ENCODE results near the gene RAD18.

Gene RAD18

GRCh38 chr3:8891303-8891702 lies 72.0 kb downstream of the RAD18 start:
- Histone ChIP-seq H3K27me3 (ENCODE audit: control insufficient read depth, insufficient read depth, low read length) (no peaks in the 10 kb centered on the region), H3K36me3 (ENCODE audit: insufficient read depth, low read length) (peaks cover 18% of the 10 kb centered on the region)

DNA sequence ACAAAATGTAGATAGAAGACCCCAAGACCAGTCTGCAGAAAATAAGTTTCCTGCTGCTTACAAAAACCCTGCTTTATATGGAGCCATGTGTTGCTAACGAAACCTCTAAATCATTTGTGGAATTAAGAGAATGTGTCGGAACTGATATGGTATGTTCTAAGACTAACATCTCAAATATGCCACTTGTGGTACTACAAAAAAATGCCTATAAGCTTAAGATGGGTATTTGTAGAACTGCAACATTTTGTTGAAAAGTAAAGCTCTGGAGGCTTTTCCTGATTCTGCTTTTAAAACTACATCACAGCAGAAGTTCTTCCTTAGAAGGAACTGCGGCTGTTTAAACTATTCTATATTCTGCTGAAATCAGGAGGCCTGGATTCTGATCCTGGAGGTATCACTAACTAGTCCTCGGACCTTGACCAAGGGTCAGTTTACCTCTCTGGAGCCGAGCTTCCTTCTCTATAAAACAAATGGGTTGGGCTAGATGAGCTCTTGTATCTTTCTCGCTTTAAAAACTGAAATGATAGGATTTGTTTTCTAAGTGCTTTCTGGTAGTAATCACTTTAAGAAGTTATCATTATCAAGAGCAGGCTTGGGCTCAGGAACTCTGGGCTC lies 74.9 kb downstream of the RAD18 start:
- H3K9ac ChIP-seq (ENCODE audit: low read depth, low read length) = peak overlapping the region; percentile 80
- H3K27me3 ChIP-seq (ENCODE audit: control insufficient read depth, insufficient read depth, low read length) = no peaks in the 10 kb centered on the region
- peak overlapping the region; percentile 57 for H3K4me2 ChIP-seq (ENCODE audit: low read length)
- H3K9me3 ChIP-seq (replicated peaks; ENCODE audit: low read length) = no peaks in the 10 kb centered on the region
- peak overlapping the region; percentile 7 for H3K4me3 ChIP-seq (ENCODE audit: low read length)
- H3K4me1 ChIP-seq (ENCODE audit: control insufficient read depth, insufficient read depth, low read length) = peaks cover 48% of the 10 kb centered on the region
- peaks cover 16% of the 10 kb centered on the region for H3K36me3 ChIP-seq (ENCODE audit: insufficient read depth, low read length)

More at GRCh38 chr3:8891303-8891702, 72.0 kb downstream of the RAD18 start:
- Histone ChIP-seq H3K9ac (ENCODE audit: low read depth, low read length) (peak overlapping the region; percentile 68), H3K9me3 (replicated peaks; ENCODE audit: low read length) (no peaks in the 10 kb centered on the region), H3K4me1 (ENCODE audit: control insufficient read depth, insufficient read depth, low read length) (peaks cover 40% of the 10 kb centered on the region), H3K4me3 (ENCODE audit: low read length) (no peak overlapping the region), H3K4me2 (ENCODE audit: low read length) (no peak overlapping the region)

- peak overlapping the region; percentile 7 for H3K4me3 ChIP-seq (ENCODE audit: low read length)
- no peaks in the 10 kb centered on the region for H3K9me3 ChIP-seq (replicated peaks; ENCODE audit: low read length)
- H3K4me1 ChIP-seq (ENCODE audit: control insufficient read depth, insufficient read depth, low read length) = peaks cover 48% of the 10 kb centered on the region
- peak overlapping the region; percentile 49 for H3K4me2 ChIP-seq (ENCODE audit: low read length)
- H3K27me3 ChIP-seq (ENCODE audit: control insufficient read depth, insufficient read depth, low read length) = no peaks in the 10 kb centered on the region
- peaks cover 19% of the 10 kb centered on the region for H3K36me3 ChIP-seq (ENCODE audit: insufficient read depth, low read length)
- H3K9ac ChIP-seq (ENCODE audit: low read depth, low read length) = peak overlapping the region; percentile 80
Observed at GRCh38 chr3:8887435-8888300, 75.6 kb downstream of the RAD18 start.

GRCh38 chr3:8886546-8886945 lies 76.7 kb downstream of the RAD18 start:
- Histone ChIP-seq H3K4me1 (ENCODE audit: control insufficient read depth, insufficient read depth, low read length) (peaks cover 48% of the 10 kb centered on the region), H3K36me3 (ENCODE audit: insufficient read depth, low read length) (peaks cover 23% of the 10 kb centered on the region), H3K27me3 (ENCODE audit: control insufficient read depth, insufficient read depth, low read length) (no peaks in the 10 kb centered on the region), H3K4me3 (ENCODE audit: low read length) (no peak overlapping the region), H3K9me3 (replicated peaks; ENCODE audit: low read length) (no peaks in the 10 kb centered on the region), H3K4me2 (ENCODE audit: low read length) (no peak overlapping the region), H3K9ac (ENCODE audit: low read depth, low read length) (peak overlapping the region; percentile 80)

DNA sequence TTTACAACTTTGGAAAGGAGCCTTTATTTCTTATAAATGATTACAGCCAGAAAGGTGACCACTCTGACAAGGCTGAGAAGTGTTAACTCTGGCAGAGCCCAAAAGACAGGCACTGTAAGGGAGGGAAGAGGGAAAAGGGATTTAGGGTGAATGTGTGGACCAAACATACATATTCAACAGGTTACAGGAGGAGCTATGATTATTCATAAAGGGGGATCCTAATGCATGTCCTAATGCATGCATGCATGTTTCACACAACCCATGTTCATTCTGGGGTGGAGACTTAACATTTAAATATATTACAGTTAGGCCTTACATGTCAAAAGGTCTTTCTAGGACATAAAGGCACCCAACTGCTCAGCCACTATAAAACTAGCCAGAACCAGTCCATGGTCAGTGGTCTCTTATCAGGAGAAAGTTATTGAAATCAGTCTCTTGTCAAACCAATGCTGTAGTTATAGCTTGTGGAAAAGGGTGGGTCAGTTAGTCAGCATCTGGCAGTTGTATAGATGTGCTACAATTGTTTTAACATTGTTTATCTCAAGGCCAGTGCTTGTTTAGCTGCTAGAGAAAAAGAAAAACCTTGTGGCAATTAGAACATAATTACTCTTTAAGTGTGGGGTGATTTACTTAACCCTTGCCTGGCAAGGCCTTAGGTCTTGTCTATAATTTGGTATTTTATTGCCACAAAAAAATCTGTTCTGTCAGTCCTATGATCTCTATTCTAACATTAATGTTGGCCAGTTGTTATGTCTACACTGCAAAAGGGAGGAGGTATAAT lies 77.5 kb downstream of the RAD18 start:
- H3K4me2 ChIP-seq (ENCODE audit: low read length) = no peak overlapping the region
- peak overlapping the region; percentile 11 for H3K9ac ChIP-seq (ENCODE audit: low read depth, low read length)
- H3K36me3 ChIP-seq (ENCODE audit: insufficient read depth, low read length) = peaks cover 23% of the 10 kb centered on the region
- H3K27me3 ChIP-seq (ENCODE audit: control insufficient read depth, insufficient read depth, low read length) = no peaks in the 10 kb centered on the region
- no peak overlapping the region for H3K4me3 ChIP-seq (ENCODE audit: low read length)
- no peaks in the 10 kb centered on the region for H3K9me3 ChIP-seq (replicated peaks; ENCODE audit: low read length)
- H3K4me1 ChIP-seq (ENCODE audit: control insufficient read depth, insufficient read depth, low read length) = peaks cover 42% of the 10 kb centered on the region

- Histone ChIP-seq H3K4me1 (ENCODE audit: control insufficient read depth, insufficient read depth, low read length) (peaks cover 41% of the 10 kb centered on the region), H3K27me3 (ENCODE audit: control insufficient read depth, insufficient read depth, low read length) (no peaks in the 10 kb centered on the region), H3K4me3 (ENCODE audit: low read length) (no peak overlapping the region), H3K36me3 (ENCODE audit: insufficient read depth, low read length) (peaks cover 21% of the 10 kb centered on the region), H3K9ac (ENCODE audit: low read depth, low read length) (no peak overlapping the region), H3K9me3 (replicated peaks; ENCODE audit: low read length) (no peaks in the 10 kb centered on the region), H3K4me2 (ENCODE audit: low read length) (no peak overlapping the region)
Observed at GRCh38 chr3:8884630-8885290, 78.5 kb downstream of the RAD18 start.

DNA sequence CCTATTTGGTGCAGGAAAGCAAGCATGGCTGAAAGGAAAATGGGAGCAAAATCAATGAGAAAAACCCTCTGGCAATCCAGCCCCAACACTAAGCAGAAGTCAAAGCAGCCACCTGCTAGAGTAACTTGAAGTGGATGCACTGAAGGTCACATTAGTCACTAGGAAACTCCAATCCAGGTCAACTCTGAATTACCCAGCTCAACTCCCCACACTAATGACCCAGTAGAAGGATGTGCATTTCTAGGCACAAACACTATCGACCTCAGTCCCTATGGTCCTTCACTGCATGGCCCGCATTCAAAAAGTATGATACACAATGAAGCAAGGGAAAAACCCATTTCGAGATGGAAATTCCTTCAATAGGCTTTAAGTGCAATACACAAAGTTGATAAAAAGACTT lies 80.6 kb downstream of the RAD18 start:
- H3K36me3 ChIP-seq (ENCODE audit: insufficient read depth, low read length) = peaks cover 31% of the 10 kb centered on the region
- H3K4me2 ChIP-seq (ENCODE audit: low read length) = no peak overlapping the region
- peaks cover 22% of the 10 kb centered on the region for H3K4me1 ChIP-seq (ENCODE audit: control insufficient read depth, insufficient read depth, low read length)
- H3K4me3 ChIP-seq (ENCODE audit: low read length) = no peak overlapping the region
- H3K9ac ChIP-seq (ENCODE audit: low read depth, low read length) = no peak overlapping the region
- no peaks in the 10 kb centered on the region for H3K27me3 ChIP-seq (ENCODE audit: control insufficient read depth, insufficient read depth, low read length)
- no peaks in the 10 kb centered on the region for H3K9me3 ChIP-seq (replicated peaks; ENCODE audit: low read length)

GRCh38 chr3:8882171-8882593 lies 81.1 kb downstream of the RAD18 start:
- H3K36me3 ChIP-seq (ENCODE audit: insufficient read depth, low read length) = peaks cover 34% of the 10 kb centered on the region
- H3K4me2 ChIP-seq (ENCODE audit: low read length) = no peak overlapping the region
- no peaks in the 10 kb centered on the region for H3K9me3 ChIP-seq (replicated peaks; ENCODE audit: low read length)
- H3K9ac ChIP-seq (ENCODE audit: low read depth, low read length) = no peak overlapping the region
- peaks cover 17% of the 10 kb centered on the region for H3K4me1 ChIP-seq (ENCODE audit: control insufficient read depth, insufficient read depth, low read length)
- no peaks in the 10 kb centered on the region for H3K27me3 ChIP-seq (ENCODE audit: control insufficient read depth, insufficient read depth, low read length)
- no peak overlapping the region for H3K4me3 ChIP-seq (ENCODE audit: low read length)

DNA sequence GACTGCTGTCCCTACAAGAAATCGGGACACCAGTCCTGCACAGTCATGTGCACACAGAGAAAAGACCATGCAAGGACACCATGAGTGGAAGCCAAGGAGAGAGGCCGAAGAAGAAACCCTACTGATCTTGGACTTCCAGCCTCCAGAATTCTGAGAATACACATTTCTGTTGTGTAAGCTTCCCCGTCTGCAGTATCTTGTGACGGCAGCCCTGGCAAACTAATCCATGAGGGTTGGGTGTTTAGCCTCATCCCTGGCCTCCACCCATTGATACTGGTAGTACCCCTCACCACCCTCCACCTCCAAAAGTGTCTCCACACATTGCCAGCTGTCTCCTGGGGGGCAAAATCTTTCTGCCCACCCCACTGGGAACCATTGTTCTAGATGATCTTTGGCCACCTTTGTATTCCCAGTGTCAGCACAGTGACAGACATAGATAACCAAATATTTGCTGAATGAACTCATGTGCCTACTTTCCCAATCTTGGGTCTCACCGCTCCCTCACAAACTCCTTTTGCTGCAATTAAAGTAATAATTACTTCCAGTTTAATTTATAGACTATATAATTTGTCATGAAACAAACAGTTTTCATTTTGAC lies 83.8 kb downstream of the RAD18 start:
- no peak overlapping the region for H3K4me3 ChIP-seq (ENCODE audit: low read length)
- H3K36me3 ChIP-seq (ENCODE audit: insufficient read depth, low read length) = peaks cover 33% of the 10 kb centered on the region
- no peaks in the 10 kb centered on the region for H3K9me3 ChIP-seq (replicated peaks; ENCODE audit: low read length)
- H3K9ac ChIP-seq (ENCODE audit: low read depth, low read length) = no peak overlapping the region
- no peaks in the 10 kb centered on the region for H3K27me3 ChIP-seq (ENCODE audit: control insufficient read depth, insufficient read depth, low read length)
- no peak overlapping the region for H3K4me2 ChIP-seq (ENCODE audit: low read length)
- H3K4me1 ChIP-seq (ENCODE audit: control insufficient read depth, insufficient read depth, low read length) = no peaks in the 10 kb centered on the region

- H3K9ac ChIP-seq (ENCODE audit: low read depth, low read length) = no peak overlapping the region
- H3K9me3 ChIP-seq (replicated peaks; ENCODE audit: low read length) = no peaks in the 10 kb centered on the region
- H3K27me3 ChIP-seq (ENCODE audit: control insufficient read depth, insufficient read depth, low read length) = no peaks in the 10 kb centered on the region
- H3K4me2 ChIP-seq (ENCODE audit: low read length) = no peak overlapping the region
- H3K36me3 ChIP-seq (ENCODE audit: insufficient read depth, low read length) = peaks cover 22% of the 10 kb centered on the region
- H3K4me1 ChIP-seq (ENCODE audit: control insufficient read depth, insufficient read depth, low read length) = peaks cover 21% of the 10 kb centered on the region
- no peak overlapping the region for H3K4me3 ChIP-seq (ENCODE audit: low read length)
Observed at GRCh38 chr3:8875836-8876235, 87.4 kb downstream of the RAD18 start.

DNA sequence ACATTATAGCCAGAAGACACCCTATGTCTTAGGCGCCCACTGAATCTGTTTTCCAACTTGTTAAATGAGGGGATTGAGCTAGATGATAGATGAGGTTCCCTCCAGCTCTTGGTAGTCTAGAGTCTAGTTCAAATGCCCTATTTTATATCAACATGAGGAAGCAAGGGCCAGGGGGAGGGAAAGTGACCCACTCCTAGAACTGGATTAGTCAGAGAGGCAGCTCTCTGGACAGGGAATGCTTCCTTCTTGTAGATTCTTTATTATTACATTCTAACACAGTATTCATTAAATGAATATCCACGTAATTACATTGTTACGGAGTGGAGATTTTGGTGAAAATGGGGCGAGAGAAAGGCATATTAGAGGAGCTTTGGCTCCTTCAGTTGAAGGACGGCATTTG lies 89.5 kb downstream of the RAD18 start:
- H3K9ac ChIP-seq (ENCODE audit: low read depth, low read length) = no peak overlapping the region
- no peaks in the 10 kb centered on the region for H3K9me3 ChIP-seq (replicated peaks; ENCODE audit: low read length)
- H3K4me3 ChIP-seq (ENCODE audit: low read length) = no peak overlapping the region
- no peaks in the 10 kb centered on the region for H3K27me3 ChIP-seq (ENCODE audit: control insufficient read depth, insufficient read depth, low read length)
- H3K4me2 ChIP-seq (ENCODE audit: low read length) = no peak overlapping the region
- H3K4me1 ChIP-seq (ENCODE audit: control insufficient read depth, insufficient read depth, low read length) = peaks cover 35% of the 10 kb centered on the region
- H3K36me3 ChIP-seq (ENCODE audit: insufficient read depth, low read length) = peaks cover 14% of the 10 kb centered on the region
